GM12864 (cell line): ENCODE data around the gene CDC42BPA.
"Not testable (repeated sequence)": the region's sequence is repeated elsewhere in the genome, so short reads cannot be mapped to it uniquely, and the experiment has no call there.

ENCODE experiments used
- DNase-seq: peaks from one replicate; pipeline ENCODE4 v3.0.0-alpha.2; 2011; ENCODE audit warnings: low read depth
- H3K4me3 ChIP-seq: 2 replicates; pipeline ENCODE4 v1.5.1; 2011; ENCODE audit warnings: mild to moderate bottlenecking, low read depth, low read length, control low read depth
- TF ChIP-seq, protein P1 (sequence below): IDR thresholded peaks from 2 replicates; pipeline ENCODE4 v1.5.1; 2011; ENCODE audit warnings: low read depth, mild to moderate bottlenecking, moderate library complexity, low read length, control low read depth, inconsistent platforms; ENCODE audit errors: missing control alignments

The CDC42BPA gene

GRCh38 chr1:227136210-227136820 is 182.0 kb downstream of the CDC42BPA start:
- TF ChIP-seq, protein P1, sequence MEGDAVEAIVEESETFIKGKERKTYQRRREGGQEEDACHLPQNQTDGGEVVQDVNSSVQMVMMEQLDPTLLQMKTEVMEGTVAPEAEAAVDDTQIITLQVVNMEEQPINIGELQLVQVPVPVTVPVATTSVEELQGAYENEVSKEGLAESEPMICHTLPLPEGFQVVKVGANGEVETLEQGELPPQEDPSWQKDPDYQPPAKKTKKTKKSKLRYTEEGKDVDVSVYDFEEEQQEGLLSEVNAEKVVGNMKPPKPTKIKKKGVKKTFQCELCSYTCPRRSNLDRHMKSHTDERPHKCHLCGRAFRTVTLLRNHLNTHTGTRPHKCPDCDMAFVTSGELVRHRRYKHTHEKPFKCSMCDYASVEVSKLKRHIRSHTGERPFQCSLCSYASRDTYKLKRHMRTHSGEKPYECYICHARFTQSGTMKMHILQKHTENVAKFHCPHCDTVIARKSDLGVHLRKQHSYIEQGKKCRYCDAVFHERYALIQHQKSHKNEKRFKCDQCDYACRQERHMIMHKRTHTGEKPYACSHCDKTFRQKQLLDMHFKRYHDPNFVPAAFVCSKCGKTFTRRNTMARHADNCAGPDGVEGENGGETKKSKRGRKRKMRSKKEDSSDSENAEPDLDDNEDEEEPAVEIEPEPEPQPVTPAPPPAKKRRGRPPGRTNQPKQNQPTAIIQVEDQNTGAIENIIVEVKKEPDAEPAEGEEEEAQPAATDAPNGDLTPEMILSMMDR = no peak
- no peak overlapping the region for H3K4me3 ChIP-seq
- DNase-seq = no peak

DNA sequence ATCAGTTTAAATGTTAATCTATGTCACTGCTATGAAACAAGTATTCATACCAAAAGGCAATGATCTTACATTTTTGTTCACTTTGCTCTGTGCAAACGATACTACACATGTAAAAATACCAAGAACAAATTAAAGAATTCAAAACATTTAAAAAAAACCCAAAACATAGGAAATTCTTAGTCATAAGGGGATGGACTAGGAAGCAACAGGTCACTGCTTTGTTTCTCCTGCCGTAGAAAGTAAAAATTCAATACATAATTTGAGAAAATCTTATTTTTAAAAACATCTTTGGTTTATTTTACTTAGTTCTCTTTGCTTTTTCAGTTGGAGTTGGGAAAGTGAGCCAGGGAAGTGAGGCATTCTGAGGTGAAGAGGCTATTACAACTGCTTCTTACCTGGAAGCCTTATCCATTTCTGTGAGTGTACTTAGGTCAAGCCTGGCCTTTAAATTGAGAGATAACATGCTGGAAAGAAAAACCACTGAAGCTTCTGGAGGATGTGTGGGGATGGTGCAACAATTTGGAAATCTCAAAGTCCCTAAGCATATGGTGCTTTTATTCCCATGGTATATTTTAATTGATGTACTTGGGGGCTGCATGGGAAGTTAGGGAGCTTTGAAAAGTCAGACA is 183.5 kb downstream of the CDC42BPA start:
- DNase-seq = no peak
- no peak overlapping the region for H3K4me3 ChIP-seq
- TF ChIP-seq, protein P1 = no peak

DNA sequence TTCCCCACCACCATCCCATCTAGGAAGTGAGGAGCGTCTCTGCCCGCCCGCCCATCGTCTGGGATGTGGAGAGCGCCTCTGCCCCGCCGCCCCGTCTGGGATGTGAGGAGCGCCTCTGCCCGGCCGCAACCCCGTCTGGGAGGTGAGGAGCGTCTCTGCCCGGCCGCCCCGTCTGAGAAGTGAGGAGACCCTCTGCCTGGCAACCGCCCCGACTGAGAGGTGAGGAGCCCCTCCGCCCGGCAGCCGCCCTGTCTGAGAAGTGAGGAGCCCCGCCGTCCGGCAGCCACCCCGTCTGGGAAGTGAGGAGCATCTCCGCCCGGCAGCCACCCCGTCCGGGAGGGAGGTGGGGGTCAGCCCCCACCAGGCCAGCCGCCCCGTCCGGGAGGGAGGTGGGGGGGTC is 185.6 kb downstream of the CDC42BPA start:
- DNase-seq, H3K4me3 ChIP-seq: not testable (repeated sequence)

DNA sequence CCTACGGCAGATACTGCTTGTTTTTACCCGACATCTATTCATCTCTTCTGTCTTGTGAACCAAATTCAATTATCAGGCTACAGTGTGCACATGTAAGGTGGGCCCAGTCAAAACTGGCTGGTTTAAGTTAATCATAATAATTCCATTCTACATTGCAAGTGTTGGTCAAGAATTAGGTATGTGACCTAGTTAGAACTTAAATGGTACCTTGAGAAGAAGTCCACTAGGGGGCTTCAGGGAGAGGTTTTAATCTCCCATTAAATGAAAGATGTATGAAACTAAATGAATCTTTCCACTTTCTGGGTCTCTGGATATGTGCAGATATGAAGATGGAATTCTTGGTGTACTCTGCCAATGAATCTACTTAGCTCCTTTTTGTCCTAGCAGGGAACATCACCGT is 187.1 kb downstream of the CDC42BPA start:
- H3K4me3 ChIP-seq = no peak overlapping the region
- no peak for DNase-seq
- TF ChIP-seq, protein P1 = peak; percentile 52

- no peak for DNase-seq
- TF ChIP-seq, protein P1 = no peak
- H3K4me3 ChIP-seq = no peak overlapping the region
These were observed 190.4 kb downstream of the CDC42BPA start for GRCh38 chr1:227127891-227128290.

GRCh38 chr1:227125929-227126545 is 192.3 kb downstream of the CDC42BPA start:
- no peak overlapping the region for H3K4me3 ChIP-seq
- TF ChIP-seq, protein P1 = no peak
- no peak for DNase-seq

DNA sequence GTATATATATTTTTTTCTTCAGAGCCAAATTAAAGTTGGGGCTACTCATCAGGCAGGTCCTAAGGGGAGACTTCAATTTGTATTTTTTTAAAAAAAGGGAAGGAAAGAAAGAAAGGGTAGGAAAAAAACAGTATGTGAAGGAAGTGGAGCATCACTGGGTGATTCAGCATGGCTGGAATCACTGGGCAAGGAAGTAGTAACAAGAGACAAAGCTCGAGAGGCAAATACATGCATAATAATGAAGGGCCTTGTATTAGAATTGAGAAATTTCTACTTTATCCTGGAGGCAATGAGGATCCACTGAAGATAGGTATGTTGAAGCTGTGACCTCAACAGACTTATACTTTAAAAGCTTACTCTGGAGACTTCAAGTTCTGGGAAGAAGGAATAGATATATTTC is 193.8 kb downstream of the CDC42BPA start:
- H3K4me3 ChIP-seq = no peak overlapping the region
- TF ChIP-seq, protein P1 = no peak
- DNase-seq = no peak
